ENCODE data around the gene ZFX. TPM values are rescaled to one million over a fixed set of nuclear protein-coding genes. Genes with fewer than 3 reads are reported as not detected.

The ZFX gene
- total RNA-seq, 1 experiment from 2014 or later = 66.8 TPM

DNA sequence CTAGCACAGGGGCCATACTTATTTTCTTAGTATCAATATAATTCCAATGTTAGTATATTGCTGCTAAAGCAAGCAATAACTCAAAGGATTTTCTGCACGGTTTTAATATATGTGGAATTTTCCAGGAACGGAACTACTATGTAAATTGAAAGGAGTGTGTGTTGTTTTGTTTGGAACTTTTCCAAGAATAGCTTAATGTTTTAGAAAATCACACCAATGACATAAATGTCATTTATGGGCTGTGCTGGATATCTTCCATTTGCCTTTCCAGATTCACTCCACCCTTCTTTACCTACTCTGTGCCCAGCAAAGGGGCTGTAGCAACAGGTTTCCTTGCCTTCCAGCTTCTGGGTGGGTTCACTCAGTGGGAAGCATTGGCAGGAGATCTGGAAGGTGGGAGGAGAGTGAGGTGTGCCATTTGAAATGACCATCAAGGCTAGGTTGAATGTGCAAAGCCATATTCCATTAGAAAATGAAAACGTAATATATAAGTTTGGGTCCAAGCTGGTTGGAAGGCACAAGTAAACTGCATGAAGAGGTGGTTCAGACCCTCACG lies 25.2 kb upstream of the ZFX start:
- Histone ChIP-seq H4K5ac (ENCODE audit: insufficient read length, low read depth, low read length) (no peak overlapping the region), H3K4me2 (ENCODE audit: insufficient read depth, insufficient read length, low read length) (no peak overlapping the region), H3T11ph (ENCODE audit: low read length) (no peak overlapping the region), H2BK120ac (ENCODE audit: low read depth, low read length, poor library complexity, severe bottlenecking) (no peak overlapping the region), H3K23me2 (ENCODE audit: insufficient read length, low read depth, low read length, poor library complexity, severe bottlenecking) (no peaks in the 10 kb centered on the region), H3K9me3 (ENCODE audit: control insufficient read depth, low read depth, low read length) (no peaks in the 10 kb centered on the region), H4K20me1 (ENCODE audit: control insufficient read depth, insufficient read depth, insufficient read length) (no peaks in the 10 kb centered on the region), H3K27ac (ENCODE audit: insufficient read length, low read depth, low read length) (no peak overlapping the region), H3K4ac (ENCODE audit: low read depth, low read length) (no peak overlapping the region), H2AFZ (ENCODE audit: low read length) (no peak overlapping the region), H3K79me1 (ENCODE audit: insufficient read depth, low read depth, low read length, poor library complexity, severe bottlenecking) (no peaks in the 10 kb centered on the region), H3K14ac (ENCODE audit: insufficient read depth, low read length) (no peak overlapping the region), H2AK5ac (ENCODE audit: insufficient read length, low read length) (no peak overlapping the region), H3K56ac (ENCODE audit: insufficient read length, low read depth, low read length) (no peak overlapping the region), H3K27me3 (ENCODE audit: insufficient read depth, low read length) (no peaks in the 10 kb centered on the region), H2BK5ac (ENCODE audit: insufficient read length, low read length) (no peak overlapping the region), H3K23ac (ENCODE audit: insufficient read length, low read depth, low read length) (no peak overlapping the region), H3K4me1 (ENCODE audit: insufficient read depth, low read length) (no peaks in the 10 kb centered on the region), H3K9ac (ENCODE audit: extremely low read depth, insufficient read length, low read length) (no peak overlapping the region), H2BK12ac (ENCODE audit: insufficient read length, low read depth, low read length) (no peak overlapping the region), H4K91ac (ENCODE audit: insufficient read length, low read depth, low read length) (no peak overlapping the region), H4K8ac (replicated peaks; ENCODE audit: insufficient read length, low read depth, low read length) (no peak overlapping the region), H2BK15ac (ENCODE audit: low read depth, low read length) (no peak overlapping the region), H3K79me2 (ENCODE audit: insufficient read depth, low read length) (no peaks in the 10 kb centered on the region), H2BK20ac (ENCODE audit: low read depth, low read length, poor library complexity, severe bottlenecking) (no peak overlapping the region), H3K18ac (ENCODE audit: insufficient read length, low read depth, low read length) (no peak overlapping the region)
- no peaks in the 10 kb centered on the region for H3K27me3 Mint-ChIP-seq (ENCODE audit: low read depth)
- H3K4me1 Mint-ChIP-seq = peaks cover 0 to 7% of the 10 kb centered on the region in 2 experiments; a peak in 1 of 4 replicates
- TF ChIP-seq, protein P1, sequence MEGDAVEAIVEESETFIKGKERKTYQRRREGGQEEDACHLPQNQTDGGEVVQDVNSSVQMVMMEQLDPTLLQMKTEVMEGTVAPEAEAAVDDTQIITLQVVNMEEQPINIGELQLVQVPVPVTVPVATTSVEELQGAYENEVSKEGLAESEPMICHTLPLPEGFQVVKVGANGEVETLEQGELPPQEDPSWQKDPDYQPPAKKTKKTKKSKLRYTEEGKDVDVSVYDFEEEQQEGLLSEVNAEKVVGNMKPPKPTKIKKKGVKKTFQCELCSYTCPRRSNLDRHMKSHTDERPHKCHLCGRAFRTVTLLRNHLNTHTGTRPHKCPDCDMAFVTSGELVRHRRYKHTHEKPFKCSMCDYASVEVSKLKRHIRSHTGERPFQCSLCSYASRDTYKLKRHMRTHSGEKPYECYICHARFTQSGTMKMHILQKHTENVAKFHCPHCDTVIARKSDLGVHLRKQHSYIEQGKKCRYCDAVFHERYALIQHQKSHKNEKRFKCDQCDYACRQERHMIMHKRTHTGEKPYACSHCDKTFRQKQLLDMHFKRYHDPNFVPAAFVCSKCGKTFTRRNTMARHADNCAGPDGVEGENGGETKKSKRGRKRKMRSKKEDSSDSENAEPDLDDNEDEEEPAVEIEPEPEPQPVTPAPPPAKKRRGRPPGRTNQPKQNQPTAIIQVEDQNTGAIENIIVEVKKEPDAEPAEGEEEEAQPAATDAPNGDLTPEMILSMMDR (conservative IDR thresholded peaks at IDR 0.05) = no peak
- no peak overlapping the region for H3K4me3 Mint-ChIP-seq
- H3K27ac Mint-ChIP-seq = no peak overlapping the region
- H3K36me3 Mint-ChIP-seq (ENCODE audit: insufficient read depth in 1 of 3, low read depth in 3 of 3) = peaks cover 0 to 3% (median 0%) of the 10 kb centered on the region in 3 experiments; a peak in 1 of 7 replicates
- no peaks in the 10 kb centered on the region for H3K9me3 Mint-ChIP-seq
- WGBS (ENCODE audit: extremely low coverage, insufficient read length, low lambda C conversion rate) = no CpG with 5 or more reads among the region's 4 CpGs
- no peak for DNase-seq
